K562 (cell line): Measurements from ENCODE around the gene VAC14. TPM values are rescaled to one million over a fixed set of nuclear protein-coding genes. Genes with fewer than 3 reads are reported as not detected.

Source experiments
- ATAC-seq: fragments of 200-7000 bp; cut with Tn5 transposase; 3 replicates; pipeline ENCODE4 v1.9.1; 2020; ENCODE audit warnings: moderate library complexity
- BruUV-seq: library from RNA; stranded (reverse); fragments of 400-500 nt; replicated peaks from 2 replicates; lab custom pipeline; 2021; lab: Mats Ljungman, UMichigan
- CTCF ChIA-PET: fragments of 300-600 bp; formaldehyde crosslinking; extraction: SDS; loops from one replicate; lab custom pipeline; 2021; ENCODE audit warnings: low intra/inter-chr PET ratio; lab: Yijun Ruan, JAX
- POLR2A ChIA-PET: fragments of 300-600, 350-650 bp; sonication (Branson Sonifier 250); formaldehyde crosslinking; extraction: SDS; loops from one replicate; lab custom pipeline; 2021; ENCODE audit warnings: antibody characterized with exemption, inconsistent platforms; lab: Yijun Ruan, JAX
- DNase-seq, 4 experiments: peaks; one replicate each; pipeline versions ENCODE4 v3.0.0 to v3.0.0-alpha.2; 2011 to 2018; ENCODE audit warnings: low spot score in 3 of 4, mixed read lengths in 3 of 4; ENCODE audit errors: extremely low read depth in 1 of 4
- FAIRE-seq: peaks from 2 replicates; lab custom pipeline; 2011; peaks lifted over from hg19 to GRCh38; lab: Jason Lieb, UNC
- H2AFZ ChIP-seq: 2 replicates; pipeline ENCODE4 v1.6.0; 2011; ENCODE audit warnings: low read depth, low read length, control low read depth, inconsistent platforms
- H3K27ac ChIP-seq: fragments of 200-600 bp; 3 replicates; pipeline ENCODE4 v1.8.0; 2011; ENCODE audit warnings: low read depth, mild to moderate bottlenecking, control low read depth, inconsistent platforms, low read length, moderate library complexity, mixed read lengths; ENCODE audit errors: extremely low read depth
- H3K27me3 ChIP-seq, 2 experiments: fragments of 300-600 bp in 1 of 2; 2 replicates in 1 of 2; 3 replicates in 1 of 2; pipeline versions ENCODE4 v1.6.0 to v1.8.0; 2011; ENCODE audit warnings: inconsistent platforms in 2 of 2, low read length in 2 of 2, mild to moderate bottlenecking in 1 of 2, mixed read lengths in 1 of 2, moderate library complexity in 1 of 2; ENCODE audit not compliant: control insufficient read depth in 2 of 2, insufficient read depth in 2 of 2
- H3K36me3 ChIP-seq: fragments of 300-600 bp; 3 replicates; pipeline ENCODE4 v1.8.0; 2011; ENCODE audit warnings: mild to moderate bottlenecking, low read length, inconsistent platforms; ENCODE audit not compliant: control insufficient read depth, insufficient read depth
- H3K4me1 ChIP-seq, 2 experiments: fragments of 200-600 bp in 1 of 2; replicated peaks in 1 of 2; 2 replicates in 1 of 2; 3 replicates in 1 of 2; pipeline versions ENCODE4 v1.5.1 to v1.8.0; 2011; ENCODE audit warnings: inconsistent platforms in 2 of 2, low read length in 2 of 2, mild to moderate bottlenecking in 1 of 2, mixed read lengths in 1 of 2, moderate library complexity in 1 of 2; ENCODE audit not compliant: control insufficient read depth in 2 of 2, insufficient read depth in 2 of 2
- H3K4me2 ChIP-seq: 2 replicates; pipeline ENCODE4 v1.6.1; 2011; ENCODE audit warnings: low read length, control low read depth, inconsistent platforms, mixed read lengths; ENCODE audit not compliant: insufficient read depth
- H3K4me3 ChIP-seq: fragments of 200-600 bp; sonication (generic), shearing (Covaris generic); 2 replicates; pipeline ENCODE4 v1.5.1; 2016; ENCODE audit warnings: control low read depth, inconsistent platforms
- H3K79me2 ChIP-seq: fragments of 200-600 bp; 3 replicates; pipeline ENCODE4 v1.8.0; 2011; ENCODE audit warnings: low read length, inconsistent platforms; ENCODE audit not compliant: control insufficient read depth, insufficient read depth
- H3K9ac ChIP-seq, 2 experiments: 2 replicates each; pipeline versions ENCODE4 v1.6.0 to v1.6.1; 2011; ENCODE audit warnings: low read depth in 2 of 2, low read length in 2 of 2, control low read depth in 1 of 2, inconsistent platforms in 1 of 2, mild to moderate bottlenecking in 1 of 2, mixed read lengths in 1 of 2; ENCODE audit not compliant: insufficient read depth in 1 of 2
- H3K9me1 ChIP-seq: one replicate; pipeline ENCODE4 v1.6.0; 2011; ENCODE audit warnings: inconsistent platforms, mild to moderate bottlenecking, low read length, moderate library complexity; ENCODE audit not compliant: control insufficient read depth, insufficient read depth
- H3K9me3 ChIP-seq: replicated peaks from 2 replicates; pipeline ENCODE4 v1.5.1; 2011; ENCODE audit warnings: low read depth, low read length, inconsistent platforms; ENCODE audit not compliant: control insufficient read depth, insufficient read depth
- H4K20me1 ChIP-seq: replicated peaks from 2 replicates; pipeline ENCODE4 v1.6.1; 2011; ENCODE audit warnings: low read length, inconsistent platforms, mixed read lengths; ENCODE audit not compliant: control insufficient read depth, insufficient read depth
- HNRNPUL1 ChIP-seq: fragments of 200-400 bp; formaldehyde crosslinking; IDR thresholded peaks from 2 replicates; pipeline ENCODE4 v1.6.1; 2017; ENCODE audit warnings: low read length
- RBFOX2 ChIP-seq: fragments of 200-400 bp; formaldehyde crosslinking; IDR thresholded peaks from 2 replicates; pipeline ENCODE4 v1.6.1; 2017; ENCODE audit warnings: low read depth, mild to moderate bottlenecking, low read length, moderate library complexity
- WGBS: fragments of 100-300 bp; shearing (Covaris generic); methylation state at CpG from one replicate; pipeline ENCODE4 v1.1.6; 2016; ENCODE audit warnings: low coverage, mixed read lengths; ENCODE audit not compliant: insufficient coverage; ENCODE audit errors: missing lambda C conversion rate; 5-methylcytosine and 5-hydroxymethylcytosine counted together
- in situ Hi-C: fragments of 300-500 bp; cut with MboI; formaldehyde crosslinking; loops from 4 replicates; pipeline ENCODE4 v1.15.0; 2018; ENCODE audit warnings: inconsistent platforms, mixed read lengths
- intact Hi-C: fragments of 100-400 bp; cut with micrococcal nuclease; formaldehyde crosslinking; loops from 2 replicates; pipeline ENCODE4 v1.14.2; 2022
- polyA plus RNA-seq, 8 experiments: library from polyadenylated mRNA; depleted of rRNA in 4 of 8; stranded (reverse) in 5 of 8; unstranded in 3 of 8; fragments of >200 nt; fragmentation: Nextera tagmentation in 2 of 8; fragmentation: Illumina TruSeq in 1 of 8; extraction: Ambion mirVana in 2 of 8; extraction: Trizol in 1 of 8; gene quantifications; 2 replicates each; pipeline versions ENCODE4 v1.2.1 to v1.2.3, GENCODE V29; 2011 to 2014; ENCODE audit warnings: inconsistent platforms in 1 of 8, missing spikeins in 1 of 8
- total RNA-seq, 7 experiments: library from RNA; depleted of rRNA in 6 of 7; stranded (reverse); fragments of >200 nt in 6 of 7; fragmentation: Illumina TruSeq in 2 of 7; extraction: Trizol in 2 of 7; gene quantifications; 2 replicates each; pipeline versions ENCODE4 v1.2.1 to v1.2.3, GENCODE V29; 2011 to 2021; ENCODE audit warnings: low replicate concordance in 1 of 7
- TF ChIP-seq, protein P1 (sequence below): fragments of 250-450 bp; sonication (Bioruptor Pico); IDR thresholded peaks from 2 replicates; pipeline ENCODE4 v1.5.0; 2022; ENCODE audit warnings: mild to moderate bottlenecking

VAC14 gene
- total and polyA plus RNA-seq, 9 of the 15 experiments (the other 6 are each of a cell fraction or from before 2014, with no cell fraction given) = 1.3 to 41.6 (median 26.6) TPM

DNA sequence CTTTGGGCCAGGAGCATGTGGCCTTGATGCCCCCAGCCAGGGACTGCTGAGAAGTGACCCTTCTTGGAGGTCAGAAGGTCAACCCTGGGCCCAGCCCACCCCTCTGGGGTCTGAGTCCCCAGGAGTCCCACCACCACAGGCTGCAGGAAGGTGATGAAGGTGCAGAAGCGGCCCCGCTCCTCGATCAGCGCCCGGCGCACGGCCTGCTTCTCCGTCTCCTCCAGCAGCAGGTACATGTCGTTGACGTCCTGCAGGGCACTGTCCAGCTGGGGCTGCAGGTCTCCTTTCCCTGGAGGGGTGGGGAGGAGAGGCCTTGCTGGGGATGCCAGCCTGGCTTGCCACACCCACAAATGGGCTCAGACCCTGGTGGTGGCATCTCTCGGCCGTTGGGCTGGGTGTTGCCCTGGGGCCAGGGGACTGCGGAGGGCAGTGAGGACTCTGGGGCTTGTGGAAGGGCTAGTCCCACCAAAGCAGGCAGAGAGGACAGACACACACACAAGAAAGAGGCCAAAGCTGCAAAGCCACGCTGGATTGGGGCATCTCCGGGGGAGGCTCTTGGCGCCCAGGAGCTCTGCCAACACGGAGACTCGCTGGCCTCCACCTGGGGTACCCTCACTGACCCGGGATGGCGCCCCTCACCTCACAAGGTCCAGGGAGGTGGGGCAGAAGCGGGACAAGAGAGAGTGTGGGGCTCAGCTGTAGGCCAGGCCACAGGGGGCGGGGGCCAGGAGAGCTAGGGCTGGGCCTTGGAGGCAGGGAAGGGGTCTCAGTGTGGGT is 122.6 kb downstream of the VAC14 start:
- Histone ChIP-seq H3K4me2 (no peak overlapping the region), H3K4me1 (peaks cover 0 to 37% of the 10 kb centered on the region in 2 experiments; a peak in 2 of 5 replicates), H3K27ac (no peak overlapping the region), H3K9ac (peak overlapping the region in 1 of 2 experiments; percentile 40; a peak in 1 of 4 replicates), H4K20me1 (peaks cover 11% of the 10 kb centered on the region; the same call in 1 of the 2 replicates), H3K79me2 (peaks cover 26% of the 10 kb centered on the region), H3K9me3 (no peaks in the 10 kb centered on the region), H2AFZ (no peak overlapping the region), H3K4me3 (no peak overlapping the region), H3K36me3 (peaks cover 91% of the 10 kb centered on the region; the same call in 2 of the 3 replicates), H3K9me1 (no peaks in the 10 kb centered on the region), H3K27me3 (no peaks in the 10 kb centered on the region)
- 95% methylated on average over 18 of the region's 22 CpGs for WGBS
- TF ChIP-seq HNRNPUL1 = no peak
- TF ChIP-seq RBFOX2 = peak; percentile 33; the same call in 1 of the 2 replicates
- TF ChIP-seq, protein P1, sequence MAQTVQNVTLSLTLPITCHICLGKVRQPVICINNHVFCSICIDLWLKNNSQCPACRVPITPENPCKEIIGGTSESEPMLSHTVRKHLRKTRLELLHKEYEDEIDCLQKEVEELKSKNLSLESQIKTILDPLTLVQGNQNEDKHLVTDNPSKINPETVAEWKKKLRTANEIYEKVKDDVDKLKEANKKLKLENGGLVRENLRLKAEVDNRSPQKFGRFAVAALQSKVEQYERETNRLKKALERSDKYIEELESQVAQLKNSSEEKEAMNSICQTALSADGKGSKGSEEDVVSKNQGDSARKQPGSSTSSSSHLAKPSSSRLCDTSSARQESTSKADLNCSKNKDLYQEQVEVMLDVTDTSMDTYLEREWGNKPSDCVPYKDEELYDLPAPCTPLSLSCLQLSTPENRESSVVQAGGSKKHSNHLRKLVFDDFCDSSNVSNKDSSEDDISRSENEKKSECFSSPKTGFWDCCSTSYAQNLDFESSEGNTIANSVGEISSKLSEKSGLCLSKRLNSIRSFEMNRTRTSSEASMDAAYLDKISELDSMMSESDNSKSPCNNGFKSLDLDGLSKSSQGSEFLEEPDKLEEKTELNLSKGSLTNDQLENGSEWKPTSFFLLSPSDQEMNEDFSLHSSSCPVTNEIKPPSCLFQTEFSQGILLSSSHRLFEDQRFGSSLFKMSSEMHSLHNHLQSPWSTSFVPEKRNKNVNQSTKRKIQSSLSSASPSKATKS = no peak
- FAIRE-seq (no peak), DNase-seq (no peak), ATAC-seq (no peak)
- BruUV-seq = no TSS peak
- CTCF ChIA-PET = interaction anchor here (0.7 kb wide), 1 partner anchor 92 kb away, joined by 7 read pairs; no protein-coding TSS in a partner anchor
- POLR2A ChIA-PET = interaction anchor here (0.7 to 1.6 kb wide), 3 partner anchors 12 to 113 kb away, joined by 3 to 4 read pairs (median 3); no protein-coding TSS in a partner anchor
- intact Hi-C loops (no loop called here), in situ Hi-C loops (no loop called here)
